Gastrocnemius medialis (tissue), 4 donors: ENCODE measurements around the gene WDR76.

Experiments
- CTCF ChIP-seq, 5 experiments: fragments of 450-650 bp in 3 of 5; fragments of 200-600 bp in 2 of 5; sonication (generic) in 2 of 5; IDR thresholded peaks in 4 of 5; conservative IDR thresholded peaks in 1 of 5; 1 replicate in 4 of 5; 2 replicates in 1 of 5; pipeline ENCODE4 v1.5.1; 2016 to 2019; ENCODE audit warnings: antibody characterized with exemption in 5 of 5, mild to moderate bottlenecking in 3 of 5, moderate library complexity in 3 of 5
- POLR2A ChIP-seq, 2 donors: fragments of 450-650 bp; IDR thresholded peaks; one replicate each; pipeline ENCODE4 v1.6.1; 2017; ENCODE audit warnings: antibody characterized with exemption in 2 of 2, mild to moderate bottlenecking in 2 of 2, moderate library complexity in 2 of 2

DNA sequence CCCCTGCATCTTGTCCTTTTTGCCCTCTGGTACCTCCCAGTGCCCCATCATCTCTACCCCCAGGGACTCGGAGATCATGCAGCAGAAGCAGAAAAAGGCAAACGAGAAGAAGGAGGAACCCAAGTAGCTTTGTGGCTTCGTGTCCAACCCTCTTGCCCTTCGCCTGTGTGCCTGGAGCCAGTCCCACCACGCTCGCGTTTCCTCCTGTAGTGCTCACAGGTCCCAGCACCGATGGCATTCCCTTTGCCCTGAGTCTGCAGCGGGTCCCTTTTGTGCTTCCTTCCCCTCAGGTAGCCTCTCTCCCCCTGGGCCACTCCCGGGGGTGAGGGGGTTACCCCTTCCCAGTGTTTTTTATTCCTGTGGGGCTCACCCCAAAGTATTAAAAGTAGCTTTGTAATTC lies 33.2 kb upstream of the WDR76 start:
- TF ChIP-seq CTCF (IDR thresholded peaks at IDR 0.05 in 4 of 5, conservative IDR thresholded peaks at IDR 0.05 in 1 of 5): no peak
- TF ChIP-seq POLR2A (IDR thresholded peaks at IDR 0.05): no peak
